CD8-positive, alpha-beta memory T cell (primary cell): Measurements from ENCODE around the gene LACTBL1. TPM values are rescaled to one million over a fixed set of nuclear protein-coding genes. Genes with fewer than 3 reads are reported as not detected.

Experiments
- CTCF ChIA-PET: fragments of 350-600 bp; sonication (Branson Sonifier 250); formaldehyde crosslinking; loops from one replicate; lab custom pipeline; 2021; ENCODE audit warnings: antibody characterized with exemption; lab: Charles Lee
- POLR2A ChIA-PET: fragments of 350-600 bp; sonication (Branson Sonifier 250); formaldehyde crosslinking; loops from one replicate; lab custom pipeline; 2021; ENCODE audit warnings: antibody characterized with exemption; lab: Charles Lee
- DNase-seq, 5 donors: peaks; one replicate each; pipeline versions ENCODE4 v3.0.0 to v3.0.0-alpha.2; 2020 to 2022; ENCODE audit warnings: mixed read lengths in 1 of 5
- H3K27ac ChIP-seq: one replicate; pipeline ENCODE4 v1.7.0; 2013; ENCODE audit warnings: low read depth, mild to moderate bottlenecking, low read length, moderate library complexity
- H3K27me3 ChIP-seq: 2 replicates; pipeline ENCODE4 v1.7.0; 2013; ENCODE audit warnings: low read length, mild to moderate bottlenecking; ENCODE audit not compliant: insufficient read depth, poor library complexity, severe bottlenecking
- H3K36me3 ChIP-seq: 2 replicates; pipeline ENCODE4 v1.7.0; 2013; ENCODE audit warnings: mild to moderate bottlenecking, low read length, moderate library complexity; ENCODE audit not compliant: insufficient read depth
- H3K4me1 ChIP-seq: 2 replicates; pipeline ENCODE4 v1.7.0; 2013; ENCODE audit warnings: mild to moderate bottlenecking, low read length, moderate library complexity; ENCODE audit not compliant: insufficient read depth
- H3K4me3 ChIP-seq: 2 replicates; pipeline ENCODE4 v1.7.0; 2013; ENCODE audit warnings: mild to moderate bottlenecking, low read length
- H3K9me3 ChIP-seq: 2 replicates; pipeline ENCODE4 v1.7.0; 2013; ENCODE audit warnings: mild to moderate bottlenecking, low read length
- H3K27ac Mint-ChIP-seq, 8 donors: one replicate each; pipeline ENCODE4 v1.8.0; 2020 to 2021; ENCODE audit warnings: mixed read lengths in 8 of 8, mild to moderate bottlenecking in 6 of 8, inconsistent platforms in 3 of 8, moderate library complexity in 3 of 8
- H3K27me3 Mint-ChIP-seq, 2 donors: one replicate each; pipeline ENCODE4 v1.8.0; 2020 to 2021; ENCODE audit warnings: mixed read lengths in 2 of 2, mild to moderate bottlenecking in 1 of 2, moderate library complexity in 1 of 2
- H3K36me3 Mint-ChIP-seq, 3 donors: one replicate each; pipeline ENCODE4 v1.8.0; 2020 to 2021; ENCODE audit warnings: mixed read lengths in 3 of 3, inconsistent platforms in 1 of 3, mild to moderate bottlenecking in 1 of 3
- H3K4me1 Mint-ChIP-seq, 3 donors: one replicate each; pipeline ENCODE4 v1.8.0; 2020 to 2021; ENCODE audit warnings: mixed read lengths in 3 of 3, inconsistent platforms in 1 of 3, mild to moderate bottlenecking in 1 of 3
- H3K4me3 Mint-ChIP-seq, 7 donors: one replicate each; pipeline ENCODE4 v1.8.0; 2020 to 2021; ENCODE audit warnings: mixed read lengths in 7 of 7, mild to moderate bottlenecking in 6 of 7, moderate library complexity in 4 of 7, inconsistent platforms in 2 of 7
- H3K9me3 Mint-ChIP-seq, 5 donors: one replicate each; pipeline ENCODE4 v1.8.0; 2020 to 2022; ENCODE audit warnings: mixed read lengths in 5 of 5, mild to moderate bottlenecking in 3 of 5, moderate library complexity in 2 of 5, inconsistent platforms in 1 of 5
- polyA plus RNA-seq: library from polyadenylated mRNA; unstranded; fragments of 300-500 nt; fragmentation: Illumina TruSeq; gene quantifications from one replicate; pipeline ENCODE4 v1.2.3, GENCODE V29; 2021
- total RNA-seq, 2 experiments: library from RNA; stranded (reverse); gene quantifications; one replicate each; pipeline ENCODE4 v1.2.3, GENCODE V29; 2021

Gene LACTBL1
- total and polyA plus RNA-seq, 3 experiments from 2014 or later, result not detected

- CTCF ChIA-PET, result no interaction called here
- no peak for DNase-seq
Measured at GRCh38 chr1:22962558-22962957, 10.1 kb downstream of the LACTBL1 start.

GRCh38 chr1:22959545-22960360 is 12.9 kb downstream of the LACTBL1 start:
- H3K36me3 Mint-ChIP-seq, result no peaks in the 10 kb centered on the region
- CTCF ChIA-PET, result no interaction called here
- Histone ChIP-seq H3K4me3 (no peak overlapping the region), H3K4me1 (no peaks in the 10 kb centered on the region), H3K9me3 (no peaks in the 10 kb centered on the region), H3K27me3 (no peaks in the 10 kb centered on the region), H3K36me3 (no peaks in the 10 kb centered on the region), H3K27ac (no peak overlapping the region)
- no peak for DNase-seq
- no peak overlapping the region for H3K4me3 Mint-ChIP-seq
- H3K4me1 Mint-ChIP-seq, result peaks cover 0 to 3% (median 0%) of the 10 kb centered on the region in 3 donors
- POLR2A ChIA-PET, result no interaction called here
- no peaks in the 10 kb centered on the region for H3K9me3 Mint-ChIP-seq
- no peak overlapping the region for H3K27ac Mint-ChIP-seq
- H3K27me3 Mint-ChIP-seq, result peaks cover 6 to 15% of the 10 kb centered on the region in 2 donors

More at GRCh38 chr1:22962558-22962957, 10.1 kb downstream of the LACTBL1 start:
- Mint-ChIP-seq H3K9me3 (peaks cover 5 to 13% (median 10%) of the 10 kb centered on the region in 5 donors), H3K4me1 (peaks cover 0 to 3% (median 0%) of the 10 kb centered on the region in 3 donors), H3K36me3 (peaks cover 0 to 7% (median 0%) of the 10 kb centered on the region in 3 donors), H3K4me3 (no peak overlapping the region), H3K27me3 (peaks cover 6 to 24% of the 10 kb centered on the region in 2 donors), H3K27ac (no peak overlapping the region)
- no peaks in the 10 kb centered on the region for H3K9me3 ChIP-seq
- H3K4me3 ChIP-seq, result no peak overlapping the region
- H3K4me1 ChIP-seq, result no peaks in the 10 kb centered on the region
- H3K27ac ChIP-seq, result no peak overlapping the region
- POLR2A ChIA-PET, result no interaction called here
- no peaks in the 10 kb centered on the region for H3K36me3 ChIP-seq
- no peaks in the 10 kb centered on the region for H3K27me3 ChIP-seq

DNA sequence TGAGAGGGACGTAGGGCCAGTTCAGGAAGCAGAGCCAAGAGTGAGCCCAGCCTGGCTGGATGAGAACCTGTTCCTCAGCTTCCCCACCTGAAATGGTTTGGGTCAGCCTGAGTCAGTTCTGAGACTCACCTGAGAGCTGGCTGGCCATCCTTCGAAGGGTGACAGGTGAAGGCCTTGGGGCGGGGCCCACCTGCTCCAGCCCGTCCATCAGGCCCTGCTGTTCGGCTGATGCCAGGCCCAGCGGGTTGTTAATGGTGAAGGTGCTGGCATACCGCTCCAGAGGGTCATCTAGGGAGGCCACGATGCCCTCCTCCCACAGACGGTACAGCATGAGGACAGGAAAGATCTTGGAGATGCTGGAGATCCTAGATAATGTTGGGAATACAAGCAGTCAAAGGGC is 14.1 kb downstream of the LACTBL1 start:
- no peaks in the 10 kb centered on the region for H3K36me3 Mint-ChIP-seq
- no peaks in the 10 kb centered on the region for H3K4me1 Mint-ChIP-seq
- H3K27me3 ChIP-seq, result no peaks in the 10 kb centered on the region
- H3K27ac ChIP-seq, result no peak overlapping the region
- H3K4me3 Mint-ChIP-seq, result no peak overlapping the region
- no peaks in the 10 kb centered on the region for H3K9me3 Mint-ChIP-seq
- H3K27ac Mint-ChIP-seq, result no peak overlapping the region
- no peaks in the 10 kb centered on the region for H3K4me1 ChIP-seq
- peaks cover 6 to 21% of the 10 kb centered on the region in 2 donors for H3K27me3 Mint-ChIP-seq
- DNase-seq, result no peak
- H3K36me3 ChIP-seq, result no peaks in the 10 kb centered on the region
- POLR2A ChIA-PET, result no interaction called here
- no peaks in the 10 kb centered on the region for H3K9me3 ChIP-seq
- CTCF ChIA-PET, result no interaction called here
- no peak overlapping the region for H3K4me3 ChIP-seq

DNA sequence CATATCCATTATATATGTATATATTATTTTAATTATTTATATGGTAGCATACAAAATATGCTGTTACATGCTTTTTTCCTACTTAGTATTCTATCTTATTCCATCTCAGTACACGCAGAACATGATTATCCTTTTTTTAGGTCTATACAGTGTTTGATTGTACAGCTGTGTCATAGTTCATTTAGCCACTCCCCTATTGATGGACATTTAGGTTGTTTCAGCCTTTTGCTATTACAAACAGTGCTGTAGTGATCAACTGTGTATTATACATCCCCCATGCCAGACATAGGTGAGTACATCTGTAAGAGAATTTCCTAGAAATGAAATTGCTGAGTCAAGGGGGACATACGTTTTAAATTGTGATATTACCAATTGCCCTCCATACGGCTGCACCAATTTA is 15.6 kb downstream of the LACTBL1 start:
- ChIA-PET POLR2A (no interaction called here), CTCF (interaction anchor here (1.6 kb wide), 1 partner anchor 14 kb away, joined by 4 read pairs; no protein-coding TSS in a partner anchor)
- no peaks in the 10 kb centered on the region for H3K4me1 Mint-ChIP-seq
- Histone ChIP-seq H3K9me3 (no peaks in the 10 kb centered on the region), H3K4me1 (no peaks in the 10 kb centered on the region), H3K36me3 (no peaks in the 10 kb centered on the region), H3K4me3 (no peak overlapping the region), H3K27ac (no peak overlapping the region), H3K27me3 (no peaks in the 10 kb centered on the region)
- peaks cover 0 to 1% (median 0%) of the 10 kb centered on the region in 5 donors for H3K9me3 Mint-ChIP-seq
- DNase-seq, result no peak
- H3K4me3 Mint-ChIP-seq, result no peak overlapping the region
- no peaks in the 10 kb centered on the region for H3K36me3 Mint-ChIP-seq
- no peak overlapping the region for H3K27ac Mint-ChIP-seq
- peaks cover 9 to 21% of the 10 kb centered on the region in 2 donors for H3K27me3 Mint-ChIP-seq

DNA sequence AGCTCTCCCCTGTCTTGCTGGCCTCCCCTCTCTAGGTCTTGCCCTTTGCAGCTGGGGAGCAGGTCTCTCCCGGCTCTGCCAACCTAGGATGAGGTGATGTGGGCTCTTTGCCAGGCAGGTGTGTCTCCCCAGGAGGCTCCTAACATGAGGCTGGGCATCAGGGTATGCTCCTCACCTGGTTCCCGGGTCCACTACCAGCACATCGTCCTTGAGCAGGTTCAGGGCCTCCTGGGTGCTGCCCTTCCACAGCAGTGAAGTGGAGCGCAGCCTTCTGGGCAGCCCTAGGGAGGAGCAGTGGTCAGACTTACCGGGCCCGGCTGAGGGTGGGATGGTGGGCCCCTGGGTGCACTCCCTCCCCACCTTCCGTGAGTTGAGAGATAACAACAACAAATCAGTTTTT is 17.5 kb downstream of the LACTBL1 start:
- Histone ChIP-seq H3K9me3 (no peaks in the 10 kb centered on the region), H3K4me1 (no peaks in the 10 kb centered on the region), H3K4me3 (no peak overlapping the region), H3K27ac (no peak overlapping the region), H3K27me3 (no peaks in the 10 kb centered on the region), H3K36me3 (no peaks in the 10 kb centered on the region)
- CTCF ChIA-PET, result no interaction called here
- Mint-ChIP-seq H3K27ac (no peak overlapping the region), H3K4me3 (no peak overlapping the region), H3K9me3 (peaks cover 0 to 6% (median 0%) of the 10 kb centered on the region in 5 donors), H3K4me1 (no peaks in the 10 kb centered on the region), H3K27me3 (peaks cover 8 to 35% of the 10 kb centered on the region in 2 donors), H3K36me3 (peaks cover 0 to 2% (median 0%) of the 10 kb centered on the region in 3 donors)
- no peak for DNase-seq
- POLR2A ChIA-PET, result no interaction called here

DNA sequence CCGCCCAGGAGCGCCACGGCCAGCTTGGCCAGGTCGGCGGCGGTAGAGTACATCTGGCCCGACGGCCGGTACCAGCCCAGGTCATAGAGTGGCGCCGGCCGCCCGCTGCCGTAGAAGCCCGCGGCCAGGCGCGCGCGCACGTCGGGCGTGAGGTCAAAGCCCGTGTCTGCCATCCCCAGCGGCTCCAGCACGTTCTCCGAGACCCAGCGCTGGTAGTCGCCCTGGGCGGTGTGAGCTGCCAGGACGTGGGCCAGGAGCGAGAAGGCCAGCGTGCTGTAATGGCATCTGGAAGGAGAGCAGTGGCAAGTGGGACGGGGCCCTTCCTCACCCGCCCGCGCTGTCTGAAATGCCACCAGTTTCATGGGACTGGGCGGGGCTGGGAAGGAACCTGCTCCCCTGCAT is 18.9 kb downstream of the LACTBL1 start:
- ChIA-PET CTCF (interaction anchor here (1.2 kb wide), 1 partner anchor 118 kb away, joined by 4 read pairs; no protein-coding TSS in a partner anchor), POLR2A (no interaction called here)
- no peak for DNase-seq
- no peak overlapping the region for H3K4me3 ChIP-seq
- Mint-ChIP-seq H3K27me3 (peaks cover 13 to 36% of the 10 kb centered on the region in 2 donors), H3K27ac (no peak overlapping the region), H3K9me3 (peaks cover 0 to 7% (median 0%) of the 10 kb centered on the region in 5 donors), H3K4me1 (no peaks in the 10 kb centered on the region), H3K4me3 (no peak overlapping the region), H3K36me3 (peaks cover 0 to 2% (median 0%) of the 10 kb centered on the region in 3 donors)
- H3K27ac ChIP-seq, result no peak overlapping the region
- no peaks in the 10 kb centered on the region for H3K36me3 ChIP-seq
- no peaks in the 10 kb centered on the region for H3K9me3 ChIP-seq
- no peaks in the 10 kb centered on the region for H3K4me1 ChIP-seq
- H3K27me3 ChIP-seq, result no peaks in the 10 kb centered on the region

GRCh38 chr1:22953057-22953739 is 19.5 kb downstream of the LACTBL1 start:
- H3K9me3 Mint-ChIP-seq, result peaks cover 0 to 7% (median 0%) of the 10 kb centered on the region in 5 donors
- POLR2A ChIA-PET, result no interaction called here
- CTCF ChIA-PET, result interaction anchor here (1.2 kb wide), 1 partner anchor 118 kb away, joined by 4 read pairs; no protein-coding TSS in a partner anchor
- no peaks in the 10 kb centered on the region for H3K36me3 ChIP-seq
- H3K27ac Mint-ChIP-seq, result no peak overlapping the region
- H3K9me3 ChIP-seq, result no peaks in the 10 kb centered on the region
- no peaks in the 10 kb centered on the region for H3K27me3 ChIP-seq
- H3K27ac ChIP-seq, result no peak overlapping the region
- no peaks in the 10 kb centered on the region for H3K4me1 Mint-ChIP-seq
- H3K36me3 Mint-ChIP-seq, result peaks cover 0 to 2% (median 0%) of the 10 kb centered on the region in 3 donors
- H3K4me1 ChIP-seq, result no peaks in the 10 kb centered on the region
- peaks cover 14 to 42% of the 10 kb centered on the region in 2 donors for H3K27me3 Mint-ChIP-seq
- H3K4me3 Mint-ChIP-seq, result no peak overlapping the region
- DNase-seq, result no peak
- H3K4me3 ChIP-seq, result no peak overlapping the region

DNA sequence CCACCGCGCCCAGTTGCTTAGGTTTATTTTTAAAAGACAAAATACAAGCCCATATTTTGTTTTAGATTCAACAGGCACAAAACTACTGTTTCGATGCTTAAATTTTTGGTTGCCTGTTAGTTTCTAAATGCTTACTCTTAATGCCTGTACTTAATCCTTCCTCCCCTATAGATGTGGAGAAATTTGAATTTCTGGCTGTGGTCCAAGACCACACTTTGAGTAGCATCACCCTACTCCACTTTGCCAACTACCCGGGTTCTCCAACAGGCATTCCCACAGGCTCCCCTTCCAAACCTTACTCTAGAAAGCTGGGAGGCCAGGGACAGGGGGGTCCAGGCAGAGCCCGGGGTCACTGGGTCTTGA is 20.0 kb downstream of the LACTBL1 start:
- ChIA-PET POLR2A (no interaction called here), CTCF (no interaction called here)
- Mint-ChIP-seq H3K27me3 (peaks cover 14 to 46% of the 10 kb centered on the region in 2 donors), H3K4me1 (no peaks in the 10 kb centered on the region), H3K4me3 (no peak overlapping the region), H3K9me3 (peaks cover 0 to 7% (median 0%) of the 10 kb centered on the region in 5 donors), H3K36me3 (peaks cover 0 to 2% (median 0%) of the 10 kb centered on the region in 3 donors), H3K27ac (no peak overlapping the region)
- no peak overlapping the region for H3K27ac ChIP-seq
- no peaks in the 10 kb centered on the region for H3K4me1 ChIP-seq
- H3K9me3 ChIP-seq, result no peaks in the 10 kb centered on the region
- H3K4me3 ChIP-seq, result no peak overlapping the region
- no peak for DNase-seq
- H3K36me3 ChIP-seq, result no peaks in the 10 kb centered on the region
- H3K27me3 ChIP-seq, result no peaks in the 10 kb centered on the region
